Psoas muscle (tissue), 8 donors: ENCODE results near the gene OR10A2. TPM values are rescaled to one million over a fixed set of nuclear protein-coding genes. Genes with fewer than 3 reads are reported as not detected.
"Not testable (repeated sequence)": the region's sequence is repeated elsewhere in the genome, so short reads cannot be mapped to it uniquely, and the experiment has no call there.

Experiments
- ATAC-seq, 4 donors: fragments of 200-7000 bp; cut with Tn5 transposase; one replicate each; pipeline ENCODE4 v1.9.1; 2020; ENCODE audit warnings: moderate library complexity in 3 of 4, mild to moderate bottlenecking in 2 of 4
- DNase-seq, 2 donors: peaks; one replicate each; pipeline ENCODE4 v3.0.0-alpha.2; 2020
- H3K27ac ChIP-seq: fragments of 200-600 bp; one replicate; pipeline ENCODE4 v1.8.0; 2022
- H3K27me3 ChIP-seq, 3 donors: fragments of 200-600 bp in 1 of 3; one replicate each; pipeline versions ENCODE4 v1.6.1 to v1.8.0; 2013 to 2022; ENCODE audit warnings: low read length in 2 of 3, mild to moderate bottlenecking in 2 of 3, moderate library complexity in 1 of 3; ENCODE audit not compliant: insufficient read depth in 3 of 3
- H3K36me3 ChIP-seq, 2 donors: fragments of 200-600 bp in 1 of 2; one replicate each; pipeline versions ENCODE4 v1.6.1 to v1.8.0; 2013 to 2022; ENCODE audit warnings: low read depth in 1 of 2, mild to moderate bottlenecking in 1 of 2, moderate library complexity in 1 of 2; ENCODE audit not compliant: insufficient read depth in 1 of 2
- H3K4me1 ChIP-seq: fragments of 200-600 bp; one replicate; pipeline ENCODE4 v1.8.0; 2022
- H3K4me3 ChIP-seq: fragments of 200-600 bp; one replicate; pipeline ENCODE4 v1.8.0; 2022; ENCODE audit warnings: mild to moderate bottlenecking
- H3K9me3 ChIP-seq: fragments of 200-600 bp; one replicate; pipeline ENCODE4 v1.8.0; 2022
- WGBS, 3 donors: extraction: QIAGEN DNeasy Blood & Tissue Kit; methylation state at CpG; one replicate each; pipeline versions ENCODE4 v1.1.6 to v1.1.7; 2013; 5-methylcytosine and 5-hydroxymethylcytosine counted together
- intact Hi-C, 2 donors: fragments of 100-400 bp; cut with DNase I; formaldehyde crosslinking; loops; one replicate each; pipeline versions ENCODE4 v1.11.0 to v1.14.2; 2022
- polyA plus RNA-seq, 3 donors: library from polyadenylated mRNA; stranded (reverse); fragments of 200-250 nt; gene quantifications; one replicate each; pipeline ENCODE4 v1.2.3, GENCODE V29; 2013
- total RNA-seq, 4 donors: library from RNA; stranded (reverse); fragmentation: NEBNext Ultra II Directional in 2 of 4; extraction: Animal tissue kit (Norgen Biotek cat#: 25700) in 2 of 4; gene quantifications; one replicate each; pipeline versions ENCODE4 v1.2.1 to v1.2.4, GENCODE V29; 2021 to 2023
- TF ChIP-seq, protein P1 (sequence below): fragments of 200-600 bp; IDR thresholded peaks from one replicate; pipeline ENCODE4 v1.8.0; 2022; ENCODE audit warnings: antibody characterized with exemption
- donor health status: healthy with polysubstance abuse.
- donor health status: DM: no; HTN: no; CAD: no; lungs with moderate emphysema.
- donor health status: Bipolar disorder and iron deficiency.
- donor health status: healthy.
- donor health status: DM: yes; HTN: yes; CAD: no.
- donor health status: DM: no; HTN: no; CAD: no.
- donor health status: DM: no; HTN: no; CAD: no.
- donor health status: DM: yes; HTN: yes; CAD: no.

OR10A2 gene
- total and polyA plus RNA-seq, 7 donors = not detected

DNA sequence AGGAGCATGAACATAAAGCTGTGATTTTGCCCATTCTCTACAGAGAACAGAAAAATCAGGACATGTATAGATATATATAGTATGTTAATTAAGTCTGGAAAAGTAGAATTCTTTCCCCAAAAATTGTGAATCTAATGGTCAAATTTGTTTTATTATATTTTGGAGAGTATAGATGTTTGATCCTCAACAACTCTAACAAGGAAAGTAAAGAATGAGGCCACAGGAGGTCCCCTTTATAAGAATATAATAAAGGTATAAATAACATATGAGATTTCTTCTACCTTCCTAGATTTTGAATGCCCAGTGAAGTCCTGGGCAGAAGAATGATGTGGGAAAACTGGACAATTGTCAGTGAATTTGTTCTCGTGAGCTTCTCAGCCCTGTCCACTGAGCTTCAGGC is 13.5 kb downstream of the OR10A2 start, which contains the start of gene OR10A4:
TSS of gene OR10A4 (plus strand) at position 301 of the 400 bp plus-strand sequence. CDS start at position 324, 23 bp downstream.
- no peaks in the 10 kb centered on the region for H3K9me3 ChIP-seq
- H3K27ac ChIP-seq = no peak within 1 kb of the TSS
- intact Hi-C loops = no loop called here
- no peak for ATAC-seq
- no peak within 1 kb of the TSS for H3K4me3 ChIP-seq
- H3K4me1 ChIP-seq = no peaks in the 10 kb centered on the region
- no peaks in the 10 kb centered on the region for H3K27me3 ChIP-seq
- 83 to 90% (median 88%) methylated on average over 1 of the region's 1 CpG for WGBS, 3 donors
- no peak for DNase-seq
- no peaks in the 10 kb centered on the region for H3K36me3 ChIP-seq
- TF ChIP-seq, protein P1, sequence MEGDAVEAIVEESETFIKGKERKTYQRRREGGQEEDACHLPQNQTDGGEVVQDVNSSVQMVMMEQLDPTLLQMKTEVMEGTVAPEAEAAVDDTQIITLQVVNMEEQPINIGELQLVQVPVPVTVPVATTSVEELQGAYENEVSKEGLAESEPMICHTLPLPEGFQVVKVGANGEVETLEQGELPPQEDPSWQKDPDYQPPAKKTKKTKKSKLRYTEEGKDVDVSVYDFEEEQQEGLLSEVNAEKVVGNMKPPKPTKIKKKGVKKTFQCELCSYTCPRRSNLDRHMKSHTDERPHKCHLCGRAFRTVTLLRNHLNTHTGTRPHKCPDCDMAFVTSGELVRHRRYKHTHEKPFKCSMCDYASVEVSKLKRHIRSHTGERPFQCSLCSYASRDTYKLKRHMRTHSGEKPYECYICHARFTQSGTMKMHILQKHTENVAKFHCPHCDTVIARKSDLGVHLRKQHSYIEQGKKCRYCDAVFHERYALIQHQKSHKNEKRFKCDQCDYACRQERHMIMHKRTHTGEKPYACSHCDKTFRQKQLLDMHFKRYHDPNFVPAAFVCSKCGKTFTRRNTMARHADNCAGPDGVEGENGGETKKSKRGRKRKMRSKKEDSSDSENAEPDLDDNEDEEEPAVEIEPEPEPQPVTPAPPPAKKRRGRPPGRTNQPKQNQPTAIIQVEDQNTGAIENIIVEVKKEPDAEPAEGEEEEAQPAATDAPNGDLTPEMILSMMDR = no peak

DNA sequence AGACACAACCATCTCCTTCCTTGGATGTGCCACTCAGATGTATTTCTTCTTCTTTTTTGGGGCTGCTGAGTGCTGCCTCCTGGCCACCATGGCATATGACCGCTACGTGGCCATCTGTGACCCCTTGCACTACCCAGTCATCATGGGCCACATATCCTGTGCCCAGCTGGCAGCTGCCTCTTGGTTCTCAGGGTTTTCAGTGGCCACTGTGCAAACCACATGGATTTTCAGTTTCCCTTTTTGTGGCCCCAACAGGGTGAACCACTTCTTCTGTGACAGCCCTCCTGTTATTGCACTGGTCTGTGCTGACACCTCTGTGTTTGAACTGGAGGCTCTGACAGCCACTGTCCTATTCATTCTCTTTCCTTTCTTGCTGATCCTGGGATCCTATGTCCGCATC is 14.1 kb downstream of the OR10A2 start:
- no peak for ATAC-seq
- Histone ChIP-seq H3K4me1 (no peaks in the 10 kb centered on the region), H3K4me3 (no peak overlapping the region), H3K27me3 (no peaks in the 10 kb centered on the region), H3K27ac (no peak overlapping the region), H3K36me3 (no peaks in the 10 kb centered on the region), H3K9me3 (no peaks in the 10 kb centered on the region)
- no peak for DNase-seq
- WGBS, 3 donors = 66 to 90% (median 87%) methylated on average over 3 of the region's 3 CpGs
- TF ChIP-seq, protein P1 = no peak
- intact Hi-C loops = no loop called here

DNA sequence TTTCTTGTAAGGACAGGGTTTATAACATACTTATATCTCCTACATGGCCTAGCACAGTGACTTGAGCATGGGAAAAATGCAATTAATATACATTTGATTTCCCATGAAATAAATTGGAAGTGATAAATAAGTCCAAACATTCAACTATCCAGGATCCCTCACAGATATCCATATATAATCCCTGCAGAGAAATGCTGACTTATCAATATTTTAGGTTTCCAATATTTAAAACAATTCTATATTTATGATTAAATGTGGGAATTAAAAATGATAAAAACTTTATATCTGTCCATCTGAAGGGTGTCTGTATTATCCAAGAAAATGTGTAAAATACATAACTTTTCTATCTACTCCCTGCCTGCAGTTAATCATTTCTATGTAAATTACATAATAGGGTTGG is 19.9 kb downstream of the OR10A2 start:
- TF ChIP-seq, protein P1 = no peak
- H3K36me3 ChIP-seq = no peaks in the 10 kb centered on the region
- ATAC-seq (no peak), DNase-seq (no peak)
- H3K4me1 ChIP-seq = no peaks in the 10 kb centered on the region
- no peak overlapping the region for H3K4me3 ChIP-seq
- intact Hi-C loops = no loop called here
- H3K27me3 ChIP-seq = peaks cover 0 to 3% (median 0%) of the 10 kb centered on the region in 3 donors
- H3K9me3 ChIP-seq = no peaks in the 10 kb centered on the region
- no peak overlapping the region for H3K27ac ChIP-seq

DNA sequence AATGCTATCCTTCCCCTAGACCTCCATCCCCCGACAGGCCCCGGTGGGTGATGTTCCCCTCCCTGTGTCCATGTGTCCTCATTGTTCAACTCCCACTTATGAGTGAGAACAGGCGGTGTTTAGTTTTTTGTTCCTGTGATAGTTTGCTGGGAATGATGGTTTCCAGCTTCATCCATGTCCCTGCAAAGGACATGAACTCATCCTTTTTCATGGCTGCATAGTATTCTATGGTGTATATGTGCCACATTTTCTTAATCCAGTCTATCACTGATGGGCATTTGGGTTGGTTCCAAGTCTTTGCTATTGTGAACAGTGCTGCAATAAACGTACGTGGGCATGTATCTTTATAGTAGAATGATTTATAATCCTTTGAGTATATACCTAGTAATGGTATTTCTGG is 24.9 kb downstream of the OR10A2 start:
- intact Hi-C loops, H3K27ac ChIP-seq, ATAC-seq, H3K36me3 ChIP-seq, H3K4me3 ChIP-seq, H3K27me3 ChIP-seq, H3K9me3 ChIP-seq, H3K4me1 ChIP-seq, DNase-seq: not testable (repeated sequence)
- WGBS, 3 donors = 86 to 97% (median 96%) methylated on average over 5 of the region's 5 CpGs

DNA sequence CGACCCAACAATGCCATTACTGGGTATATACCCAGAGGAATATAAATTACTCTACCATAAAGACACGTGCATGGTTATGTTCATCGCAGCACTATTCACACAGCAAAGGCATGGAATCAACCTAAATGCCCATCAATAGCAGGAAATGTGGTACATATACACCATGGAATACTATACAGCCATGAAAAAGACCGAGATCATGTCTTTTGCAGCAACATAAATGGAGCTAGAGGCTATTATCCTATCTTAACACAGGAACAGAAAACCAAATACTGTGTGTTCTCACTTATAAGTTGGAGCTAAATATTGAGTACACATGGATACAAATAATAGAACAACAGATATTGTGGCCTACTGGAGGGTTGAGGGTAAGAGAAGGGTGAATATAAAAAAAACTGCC is 26.0 kb downstream of the OR10A2 start:
- ATAC-seq = no peak
- intact Hi-C loops = no loop called here
- H3K36me3 ChIP-seq = no peaks in the 10 kb centered on the region

More for the DNA sequence above, 26.0 kb downstream of the OR10A2 start:
- no peak for DNase-seq
- no peaks in the 10 kb centered on the region for H3K9me3 ChIP-seq
- H3K4me3 ChIP-seq = no peak overlapping the region
- H3K27ac ChIP-seq = no peak overlapping the region
- WGBS, 3 donors = 82 to 89% (median 89%) methylated on average over 4 of the region's 4 CpGs
- H3K27me3 ChIP-seq = peaks cover 0 to 2% (median 0%) of the 10 kb centered on the region in 3 donors
- TF ChIP-seq, protein P1 = no peak
- no peaks in the 10 kb centered on the region for H3K4me1 ChIP-seq
